ENCODE data around the gene HDAC4. TPM values are rescaled to one million over a fixed set of nuclear protein-coding genes. Genes with fewer than 3 reads are reported as not detected.

The HDAC4 gene
- total and polyA plus RNA-seq, 9 of the 15 experiments (the other 6 are each of a cell fraction or from before 2014, with no cell fraction given), result 0.11 to 20.2 (median 4.0) TPM

DNA sequence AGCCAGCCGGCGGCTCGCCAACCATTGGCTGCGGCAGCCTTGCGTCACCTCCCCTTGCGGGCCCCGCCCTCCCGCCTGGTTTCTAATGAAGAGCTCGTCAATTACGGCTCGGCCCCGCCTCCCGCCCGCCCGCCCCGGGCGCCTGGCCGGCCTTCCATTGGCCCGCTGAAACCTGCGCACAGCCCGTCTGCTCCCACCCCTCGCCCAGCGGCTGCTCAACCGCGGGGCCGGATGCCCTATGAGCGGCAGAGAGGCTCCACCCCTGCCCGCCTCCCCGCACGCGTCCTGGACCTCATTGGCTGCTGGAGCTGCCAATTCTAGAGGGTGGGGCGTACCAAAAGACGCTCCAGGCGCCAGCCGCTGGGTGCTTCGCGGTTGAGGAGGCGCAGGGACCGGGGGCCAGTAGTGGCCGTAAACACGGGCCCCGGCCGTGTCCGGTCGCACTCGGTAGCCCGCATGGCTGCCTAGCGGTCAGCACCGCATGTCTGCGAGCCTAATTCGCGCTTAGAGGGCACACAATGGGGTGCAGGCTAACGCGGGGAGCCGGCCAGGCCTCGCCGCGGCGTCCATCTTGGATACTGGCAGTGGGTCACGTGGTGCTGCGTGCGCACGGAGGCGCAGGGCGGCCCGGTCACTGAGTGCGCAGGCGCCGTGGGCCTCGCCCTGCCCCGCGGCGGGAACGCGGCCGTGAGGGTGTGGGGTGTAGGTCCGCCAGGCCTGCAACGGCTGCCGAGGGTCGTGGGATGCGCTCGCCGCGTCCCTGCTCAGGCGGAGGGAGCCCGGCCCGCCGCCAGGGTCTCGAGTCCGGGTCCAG lies 454 bp upstream of the HDAC4 start (continued):
- TF ChIP-seq, protein P1, sequence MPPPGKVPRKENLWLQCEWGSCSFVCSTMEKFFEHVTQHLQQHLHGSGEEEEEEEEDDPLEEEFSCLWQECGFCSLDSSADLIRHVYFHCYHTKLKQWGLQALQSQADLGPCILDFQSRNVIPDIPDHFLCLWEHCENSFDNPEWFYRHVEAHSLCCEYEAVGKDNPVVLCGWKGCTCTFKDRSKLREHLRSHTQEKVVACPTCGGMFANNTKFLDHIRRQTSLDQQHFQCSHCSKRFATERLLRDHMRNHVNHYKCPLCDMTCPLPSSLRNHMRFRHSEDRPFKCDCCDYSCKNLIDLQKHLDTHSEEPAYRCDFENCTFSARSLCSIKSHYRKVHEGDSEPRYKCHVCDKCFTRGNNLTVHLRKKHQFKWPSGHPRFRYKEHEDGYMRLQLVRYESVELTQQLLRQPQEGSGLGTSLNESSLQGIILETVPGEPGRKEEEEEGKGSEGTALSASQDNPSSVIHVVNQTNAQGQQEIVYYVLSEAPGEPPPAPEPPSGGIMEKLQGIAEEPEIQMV (tag; conservative IDR thresholded peaks at IDR 0.05; ENCODE audit: low read depth), result no peak
- TF ChIP-seq MTA1 (IDR thresholded peaks at IDR 0.05; ENCODE audit: borderline replicate concordance) (no peak), ZNF311 (CRISPR knock-in tag; IDR thresholded peaks at IDR 0.05) (no peak), NR1H2 (CRISPR knock-in tag; IDR thresholded peaks at IDR 0.05) (no peak), TRIM24 (IDR thresholded peaks at IDR 0.05) (no peak), ZNF174 (CRISPR knock-in tag; IDR thresholded peaks at IDR 0.05) (no peak), ZNF124 (CRISPR knock-in tag; IDR thresholded peaks at IDR 0.05) (no peak), LCOR (CRISPR knock-in tag; IDR thresholded peaks at IDR 0.05) (no peak), BRCA1 (IDR thresholded peaks at IDR 0.05) (no peak), BRCA1 (CRISPR knock-in tag; IDR thresholded peaks at IDR 0.05) (no peak), ZNF384 (IDR thresholded peaks at IDR 0.05; ENCODE audit: low read depth, low read length) (no peak), ZBTB17 (CRISPR knock-in tag; IDR thresholded peaks at IDR 0.05) (0 out of 2 replicates have a peak, but pooled peaks have one; percentile 53), GABPA (tag; conservative IDR thresholded peaks at IDR 0.05; ENCODE audit: low read depth) (peak; percentile 69), MAFF (IDR thresholded peaks at IDR 0.05; ENCODE audit: low read length) (no peak)
- TF ChIP-seq, protein P2, sequence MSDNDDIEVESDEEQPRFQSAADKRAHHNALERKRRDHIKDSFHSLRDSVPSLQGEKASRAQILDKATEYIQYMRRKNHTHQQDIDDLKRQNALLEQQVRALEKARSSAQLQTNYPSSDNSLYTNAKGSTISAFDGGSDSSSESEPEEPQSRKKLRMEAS (CRISPR knock-in tag; IDR thresholded peaks at IDR 0.05), result peak; percentile 89
- TF ChIP-seq, protein P3, sequence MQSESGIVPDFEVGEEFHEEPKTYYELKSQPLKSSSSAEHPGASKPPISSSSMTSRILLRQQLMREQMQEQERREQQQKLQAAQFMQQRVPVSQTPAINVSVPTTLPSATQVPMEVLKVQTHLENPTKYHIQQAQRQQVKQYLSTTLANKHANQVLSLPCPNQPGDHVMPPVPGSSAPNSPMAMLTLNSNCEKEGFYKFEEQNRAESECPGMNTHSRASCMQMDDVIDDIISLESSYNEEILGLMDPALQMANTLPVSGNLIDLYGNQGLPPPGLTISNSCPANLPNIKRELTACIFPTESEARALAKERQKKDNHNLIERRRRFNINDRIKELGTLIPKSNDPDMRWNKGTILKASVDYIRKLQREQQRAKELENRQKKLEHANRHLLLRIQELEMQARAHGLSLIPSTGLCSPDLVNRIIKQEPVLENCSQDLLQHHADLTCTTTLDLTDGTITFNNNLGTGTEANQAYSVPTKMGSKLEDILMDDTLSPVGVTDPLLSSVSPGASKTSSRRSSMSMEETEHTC (IDR thresholded peaks at IDR 0.05), result peak; percentile 60; the same call in 1 of the 2 replicates
- TF ChIP-seq, protein P4, sequence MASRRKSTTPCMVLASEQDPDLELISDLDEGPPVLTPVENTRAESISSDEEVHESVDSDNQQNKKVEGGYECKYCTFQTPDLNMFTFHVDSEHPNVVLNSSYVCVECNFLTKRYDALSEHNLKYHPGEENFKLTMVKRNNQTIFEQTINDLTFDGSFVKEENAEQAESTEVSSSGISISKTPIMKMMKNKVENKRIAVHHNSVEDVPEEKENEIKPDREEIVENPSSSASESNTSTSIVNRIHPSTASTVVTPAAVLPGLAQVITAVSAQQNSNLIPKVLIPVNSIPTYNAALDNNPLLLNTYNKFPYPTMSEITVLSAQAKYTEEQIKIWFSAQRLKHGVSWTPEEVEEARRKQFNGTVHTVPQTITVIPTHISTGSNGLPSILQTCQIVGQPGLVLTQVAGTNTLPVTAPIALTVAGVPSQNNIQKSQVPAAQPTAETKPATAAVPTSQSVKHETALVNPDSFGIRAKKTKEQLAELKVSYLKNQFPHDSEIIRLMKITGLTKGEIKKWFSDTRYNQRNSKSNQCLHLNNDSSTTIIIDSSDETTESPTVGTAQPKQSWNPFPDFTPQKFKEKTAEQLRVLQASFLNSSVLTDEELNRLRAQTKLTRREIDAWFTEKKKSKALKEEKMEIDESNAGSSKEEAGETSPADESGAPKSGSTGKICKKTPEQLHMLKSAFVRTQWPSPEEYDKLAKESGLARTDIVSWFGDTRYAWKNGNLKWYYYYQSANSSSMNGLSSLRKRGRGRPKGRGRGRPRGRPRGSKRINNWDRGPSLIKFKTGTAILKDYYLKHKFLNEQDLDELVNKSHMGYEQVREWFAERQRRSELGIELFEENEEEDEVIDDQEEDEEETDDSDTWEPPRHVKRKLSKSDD (conservative IDR thresholded peaks at IDR 0.05; ENCODE audit: low read length), result 0 out of 2 replicates have a peak, but pooled peaks have one; percentile 53
- TF ChIP-seq, protein P5, sequence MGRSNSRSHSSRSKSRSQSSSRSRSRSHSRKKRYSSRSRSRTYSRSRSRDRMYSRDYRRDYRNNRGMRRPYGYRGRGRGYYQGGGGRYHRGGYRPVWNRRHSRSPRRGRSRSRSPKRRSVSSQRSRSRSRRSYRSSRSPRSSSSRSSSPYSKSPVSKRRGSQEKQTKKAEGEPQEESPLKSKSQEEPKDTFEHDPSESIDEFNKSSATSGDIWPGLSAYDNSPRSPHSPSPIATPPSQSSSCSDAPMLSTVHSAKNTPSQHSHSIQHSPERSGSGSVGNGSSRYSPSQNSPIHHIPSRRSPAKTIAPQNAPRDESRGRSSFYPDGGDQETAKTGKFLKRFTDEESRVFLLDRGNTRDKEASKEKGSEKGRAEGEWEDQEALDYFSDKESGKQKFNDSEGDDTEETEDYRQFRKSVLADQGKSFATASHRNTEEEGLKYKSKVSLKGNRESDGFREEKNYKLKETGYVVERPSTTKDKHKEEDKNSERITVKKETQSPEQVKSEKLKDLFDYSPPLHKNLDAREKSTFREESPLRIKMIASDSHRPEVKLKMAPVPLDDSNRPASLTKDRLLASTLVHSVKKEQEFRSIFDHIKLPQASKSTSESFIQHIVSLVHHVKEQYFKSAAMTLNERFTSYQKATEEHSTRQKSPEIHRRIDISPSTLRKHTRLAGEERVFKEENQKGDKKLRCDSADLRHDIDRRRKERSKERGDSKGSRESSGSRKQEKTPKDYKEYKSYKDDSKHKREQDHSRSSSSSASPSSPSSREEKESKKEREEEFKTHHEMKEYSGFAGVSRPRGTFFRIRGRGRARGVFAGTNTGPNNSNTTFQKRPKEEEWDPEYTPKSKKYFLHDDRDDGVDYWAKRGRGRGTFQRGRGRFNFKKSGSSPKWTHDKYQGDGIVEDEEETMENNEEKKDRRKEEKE (IDR thresholded peaks at IDR 0.05; ENCODE audit: borderline replicate concordance in 1 of 2, control insufficient read depth in 1 of 2, low read depth in 2 of 2, low read length in 1 of 2), result no peak
